ENCODE measurements around the gene LYZL1.
"Not testable (repeated sequence)": the region's sequence is repeated elsewhere in the genome, so short reads cannot be mapped to it uniquely, and the experiment has no call there.

LYZL1 gene

GRCh38 chr10:29304264-29304994, 15.6 kb downstream of the LYZL1 start:
- no peak overlapping the region for H3K27ac ChIP-seq
- no peak for DNase-seq (ENCODE audit: low read depth, low spot score)

GRCh38 chr10:29304995-29305335, 16.1 kb downstream of the LYZL1 start:
- no peak overlapping the region for H3K27ac ChIP-seq
- no peak for DNase-seq (ENCODE audit: low read depth, low spot score)

- H3K27ac ChIP-seq = no peak overlapping the region
- DNase-seq (ENCODE audit: low read depth, low spot score) = no peak
These were observed 17.8 kb downstream of the LYZL1 start for GRCh38 chr10:29306688-29307087.

- not testable (repeated sequence) for H3K27ac ChIP-seq
These were observed 19.3 kb downstream of the LYZL1 start for GRCh38 chr10:29308142-29308541.

GRCh38 chr10:29309465-29309864, 20.6 kb downstream of the LYZL1 start:
- no peak overlapping the region for H3K27ac ChIP-seq
- DNase-seq (ENCODE audit: low read depth, low spot score) = no peak

More at GRCh38 chr10:29308142-29308541, 19.3 kb downstream of the LYZL1 start:
- not testable (repeated sequence) for DNase-seq (ENCODE audit: low read depth, low spot score)

GRCh38 chr10:29310463-29310862, 21.6 kb downstream of the LYZL1 start:
- DNase-seq (ENCODE audit: low read depth, low spot score) = not testable (repeated sequence)

GRCh38 chr10:29313071-29313470, 24.2 kb downstream of the LYZL1 start:
- no peak overlapping the region for H3K27ac ChIP-seq
- no peak for DNase-seq (ENCODE audit: low read depth, low spot score)

More at GRCh38 chr10:29310463-29310862, 21.6 kb downstream of the LYZL1 start:
- not testable (repeated sequence) for H3K27ac ChIP-seq

- no peak for DNase-seq (ENCODE audit: low read depth, low spot score)
- H3K27ac ChIP-seq = no peak overlapping the region
These were observed 25.9 kb downstream of the LYZL1 start for GRCh38 chr10:29314726-29315125.

- no peak for DNase-seq (ENCODE audit: low read depth, low spot score)
- no peak overlapping the region for H3K27ac ChIP-seq
These were observed 26.9 kb downstream of the LYZL1 start for GRCh38 chr10:29315814-29316213.

GRCh38 chr10:29316308-29317026, 27.6 kb downstream of the LYZL1 start:
- no peak for DNase-seq (ENCODE audit: low read depth, low spot score)
- H3K27ac ChIP-seq = no peak overlapping the region

- no peak overlapping the region for H3K27ac ChIP-seq
- no peak for DNase-seq (ENCODE audit: low read depth, low spot score)
These were observed 28.2 kb downstream of the LYZL1 start for GRCh38 chr10:29317027-29317420.

- DNase-seq (ENCODE audit: low read depth, low spot score) = no peak
These were observed 28.7 kb downstream of the LYZL1 start for GRCh38 chr10:29317423-29318021.

GRCh38 chr10:29318141-29319071, 29.5 kb downstream of the LYZL1 start:
- not testable (repeated sequence) for H3K27ac ChIP-seq; DNase-seq (ENCODE audit: low read depth, low spot score)

More at GRCh38 chr10:29317423-29318021, 28.7 kb downstream of the LYZL1 start:
- H3K27ac ChIP-seq = no peak overlapping the region

- no peak overlapping the region for H3K27ac ChIP-seq
- DNase-seq (ENCODE audit: low read depth, low spot score) = no peak
These were observed 30.4 kb downstream of the LYZL1 start for GRCh38 chr10:29319205-29319781.

- H3K27ac ChIP-seq; DNase-seq (ENCODE audit: low read depth, low spot score): not testable (repeated sequence)
These were observed 31.8 kb downstream of the LYZL1 start for GRCh38 chr10:29320680-29321121.

- DNase-seq (ENCODE audit: low read depth, low spot score) = no peak
- H3K27ac ChIP-seq = no peak overlapping the region
These were observed 32.8 kb downstream of the LYZL1 start for GRCh38 chr10:29321656-29322055.

- no peak overlapping the region for H3K27ac ChIP-seq
- DNase-seq (ENCODE audit: low read depth, low spot score) = no peak
These were observed 34.0 kb downstream of the LYZL1 start for GRCh38 chr10:29322918-29323317.

GRCh38 chr10:29323367-29323766, 34.5 kb downstream of the LYZL1 start:
- H3K27ac ChIP-seq = no peak overlapping the region
- DNase-seq (ENCODE audit: low read depth, low spot score) = no peak

GRCh38 chr10:29324220-29324841, 35.5 kb downstream of the LYZL1 start:
- no peak for DNase-seq (ENCODE audit: low read depth, low spot score)

More at GRCh38 chr10:29324220-29324841, 35.5 kb downstream of the LYZL1 start:
- no peak overlapping the region for H3K27ac ChIP-seq

Data from epithelial cell of prostate (primary cell).